Tibial nerve (tissue), 4 donors: Measurements from ENCODE around the gene TGM6.

ENCODE experiments used
- CTCF ChIP-seq, 5 experiments: fragments of 200-600 bp in 3 of 5; fragments of 450-650 bp in 2 of 5; sonication (generic) in 3 of 5; IDR thresholded peaks; one replicate each; pipeline ENCODE4 v1.5.1; 2016 to 2019; ENCODE audit warnings: antibody characterized with exemption in 5 of 5, mild to moderate bottlenecking in 3 of 5, moderate library complexity in 2 of 5
- EP300 ChIP-seq, 2 donors: sonication (generic); formaldehyde crosslinking; IDR thresholded peaks; one replicate each; pipeline ENCODE4 v1.6.1; 2017; ENCODE audit warnings: antibody characterized with exemption in 2 of 2, mild to moderate bottlenecking in 1 of 2
- POLR2A ChIP-seq, 2 donors: fragments of 450-650 bp; IDR thresholded peaks; one replicate each; pipeline ENCODE4 v1.6.1; 2017; ENCODE audit warnings: antibody characterized with exemption in 2 of 2, mild to moderate bottlenecking in 2 of 2, moderate library complexity in 2 of 2

GRCh38 chr20:2397595-2398145 is 17.0 kb downstream of the TGM6 start:
- TF ChIP-seq CTCF (IDR thresholded peaks at IDR 0.05) (no peak), EP300 (IDR thresholded peaks at IDR 0.05) (no peak), POLR2A (IDR thresholded peaks at IDR 0.05) (no peak)
